ENCODE measurements around the gene CACNA1C.

The CACNA1C gene

DNA sequence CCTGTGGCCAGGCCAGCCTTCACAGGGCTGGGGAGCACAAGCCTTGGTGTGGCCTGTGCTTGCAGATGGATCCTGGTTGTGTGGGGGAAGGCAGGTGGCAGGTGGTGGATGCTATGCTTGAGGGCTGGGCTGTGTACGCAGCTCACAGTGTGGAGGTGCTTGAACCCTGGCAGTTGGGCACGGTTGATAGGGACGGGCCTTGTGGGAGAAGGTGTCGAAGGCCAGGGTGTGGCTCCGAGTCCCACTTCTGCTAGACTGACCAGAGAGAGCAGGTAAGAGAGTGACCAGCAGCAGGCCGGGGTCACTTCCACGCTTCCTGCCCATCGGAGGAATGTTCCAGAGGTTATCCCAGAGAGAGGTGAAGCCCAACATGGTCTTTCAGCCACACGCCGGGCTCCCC is 85.5 kb downstream of the CACNA1C start:
- DNase-seq (ENCODE audit: low read depth, low spot score): no peak

DNA sequence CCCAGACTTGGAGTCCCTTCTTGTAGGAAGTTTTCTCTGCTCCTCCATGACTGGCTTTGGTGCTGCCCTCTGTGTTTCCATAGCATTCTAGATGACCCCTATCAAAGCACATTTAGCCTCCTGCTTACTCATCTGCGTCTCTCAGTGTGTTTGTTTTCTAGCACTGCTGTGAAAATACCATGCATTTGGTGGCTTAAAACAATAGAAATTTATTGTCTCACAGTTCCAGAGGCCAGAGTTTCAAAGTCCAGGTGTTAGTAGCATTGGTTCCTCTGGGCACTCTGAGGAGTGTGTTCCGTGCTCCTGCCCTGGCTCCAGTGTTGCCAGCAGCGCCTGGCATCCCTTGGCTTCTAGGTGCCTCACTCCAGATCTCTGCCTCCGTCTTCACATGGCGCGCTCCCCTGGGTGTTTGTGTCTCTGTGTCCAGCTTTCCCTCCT is 86.1 kb downstream of the CACNA1C start:
- no peak for DNase-seq (ENCODE audit: low read depth, low spot score)

DNA sequence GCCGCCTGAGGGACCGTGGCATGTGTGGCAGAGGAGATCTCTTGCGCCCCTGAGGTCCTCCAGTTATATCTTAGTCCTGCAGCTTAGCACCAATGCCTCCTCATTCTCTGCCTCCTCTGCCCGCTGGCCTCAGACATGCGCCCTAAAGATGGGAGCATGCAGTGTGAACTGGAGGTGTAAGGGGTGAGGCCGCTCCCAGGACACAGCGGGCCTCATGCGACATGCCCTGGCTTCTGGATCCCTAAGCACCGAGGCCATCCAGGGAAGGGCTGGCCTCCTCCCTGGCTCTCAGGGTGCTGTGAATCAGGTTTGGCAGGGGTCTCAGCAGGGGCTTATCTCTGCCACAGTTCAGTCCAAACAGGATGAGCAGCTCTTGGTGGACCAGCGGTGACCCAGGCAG is 86.9 kb downstream of the CACNA1C start:
- DNase-seq (ENCODE audit: low read depth, low spot score): no peak

DNA sequence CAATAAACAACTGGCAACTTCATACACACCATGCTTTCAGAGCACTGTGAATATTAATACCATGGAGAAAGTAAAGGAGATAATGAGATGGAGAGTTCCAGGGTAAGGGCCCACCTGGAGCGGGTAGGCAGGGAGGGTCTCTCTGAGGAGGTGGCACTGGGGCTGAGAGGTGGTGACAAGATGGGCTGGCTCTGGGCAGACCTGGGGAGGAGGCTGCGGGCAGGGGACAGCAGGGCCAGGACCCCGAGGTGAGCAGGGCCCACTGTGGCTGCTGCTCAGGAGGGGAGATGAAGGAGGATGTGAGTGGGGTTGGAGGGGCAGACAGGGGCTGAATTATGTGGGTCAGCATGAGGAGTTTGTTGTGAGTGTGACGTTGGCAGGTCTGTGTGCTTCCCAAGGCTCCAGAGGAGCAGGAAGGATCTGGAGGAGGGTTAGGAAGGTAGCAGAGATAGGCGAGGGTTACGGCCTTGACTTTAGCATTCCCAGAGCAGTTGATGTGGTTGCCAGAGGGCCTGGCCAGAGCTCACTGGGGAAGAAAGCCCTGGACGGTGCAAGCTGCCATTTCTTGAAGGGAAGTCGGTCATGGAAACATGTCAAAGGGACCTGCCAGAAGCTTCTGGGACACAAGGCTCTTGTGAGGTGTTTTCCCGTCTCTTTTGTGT is 88.2 kb downstream of the CACNA1C start:
- no peak for DNase-seq (ENCODE audit: low read depth, low spot score)

DNA sequence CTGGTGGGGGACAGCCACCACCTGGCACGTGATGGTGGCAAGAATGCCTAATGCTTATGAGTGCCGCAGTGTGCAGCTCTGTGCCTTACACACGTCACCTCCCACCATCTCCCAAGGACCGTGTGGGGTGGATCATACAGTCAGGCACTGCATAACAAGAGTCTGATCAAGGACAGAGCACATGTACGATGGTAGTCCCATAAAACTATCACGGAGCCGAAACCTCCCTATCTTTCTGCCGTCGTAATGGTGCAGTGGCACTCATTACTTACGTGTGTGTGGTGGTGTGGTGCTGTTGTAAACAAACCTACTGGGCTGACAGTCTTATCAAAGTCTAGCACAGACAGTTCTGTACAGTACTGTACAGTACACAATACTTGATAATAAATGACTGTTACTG is 89.3 kb downstream of the CACNA1C start:
- no peak for DNase-seq (ENCODE audit: low read depth, low spot score)

DNA sequence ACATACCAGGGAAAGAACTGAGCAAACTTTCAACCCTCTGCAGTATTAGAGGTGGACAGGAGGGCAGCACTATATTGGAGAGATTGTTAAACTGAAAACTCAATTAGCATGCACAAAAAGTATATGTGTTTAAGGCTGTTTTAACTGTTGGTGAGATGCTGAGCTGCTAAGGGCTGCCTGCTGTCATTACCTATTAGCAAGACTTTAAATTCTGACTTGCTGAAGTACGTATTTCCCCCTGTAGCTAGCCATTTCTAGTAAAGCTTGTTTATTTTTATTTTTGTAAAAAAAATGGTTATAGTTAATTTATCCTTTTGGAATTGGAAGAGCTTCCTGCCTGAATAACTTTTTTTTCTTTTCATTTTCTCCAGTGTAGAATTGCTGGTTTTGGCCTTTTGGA is 92.2 kb downstream of the CACNA1C start:
- DNase-seq (ENCODE audit: low read depth, low spot score): no peak

DNA sequence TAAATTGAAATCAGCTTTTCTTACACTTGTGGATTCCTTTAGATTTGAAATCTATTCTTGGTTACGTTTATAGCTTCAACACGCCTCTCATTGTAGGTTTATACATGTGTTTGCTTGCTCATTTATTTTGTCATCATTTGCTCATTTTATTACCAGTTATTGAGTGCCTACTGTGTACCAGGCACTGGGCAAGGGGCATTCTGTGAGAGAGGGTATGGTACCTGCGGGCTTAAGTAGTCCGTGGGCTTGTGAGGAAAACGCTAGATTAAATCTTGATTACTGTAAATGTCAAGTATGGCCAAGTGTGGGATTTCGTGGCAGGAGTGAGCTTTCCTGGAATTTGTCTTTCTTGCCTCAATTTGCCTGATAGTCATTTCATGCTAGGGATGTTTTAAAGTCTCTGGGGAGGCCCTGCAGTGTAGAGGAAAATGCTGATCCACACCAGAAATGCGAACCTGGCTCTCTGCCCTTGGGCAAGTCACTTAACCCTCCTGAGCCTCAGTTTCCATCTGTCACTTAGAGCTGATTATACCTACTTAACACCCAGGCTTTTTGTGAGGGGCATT is 92.7 kb downstream of the CACNA1C start:
- no peak for DNase-seq (ENCODE audit: low read depth, low spot score)

DNA sequence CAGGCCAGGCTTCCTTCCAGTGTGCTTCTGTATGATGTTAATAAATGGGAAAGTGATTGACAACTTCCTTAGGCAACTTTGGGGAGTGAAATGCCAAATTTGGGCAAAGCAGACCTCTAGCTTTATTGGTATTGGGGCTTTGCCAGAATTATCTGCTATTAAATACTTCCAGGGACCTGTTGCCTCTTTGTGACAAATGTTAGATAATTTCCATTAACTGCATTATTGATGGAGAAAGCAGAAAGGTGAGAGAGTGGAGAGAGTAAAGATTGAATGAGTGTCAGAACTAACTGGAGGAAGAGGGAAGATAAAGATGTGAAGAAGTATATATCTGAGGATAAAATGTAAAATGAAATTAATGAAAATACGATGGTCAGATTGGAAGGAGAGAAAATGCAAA is 94.5 kb downstream of the CACNA1C start:
- DNase-seq (ENCODE audit: low read depth, low spot score): no peak

DNA sequence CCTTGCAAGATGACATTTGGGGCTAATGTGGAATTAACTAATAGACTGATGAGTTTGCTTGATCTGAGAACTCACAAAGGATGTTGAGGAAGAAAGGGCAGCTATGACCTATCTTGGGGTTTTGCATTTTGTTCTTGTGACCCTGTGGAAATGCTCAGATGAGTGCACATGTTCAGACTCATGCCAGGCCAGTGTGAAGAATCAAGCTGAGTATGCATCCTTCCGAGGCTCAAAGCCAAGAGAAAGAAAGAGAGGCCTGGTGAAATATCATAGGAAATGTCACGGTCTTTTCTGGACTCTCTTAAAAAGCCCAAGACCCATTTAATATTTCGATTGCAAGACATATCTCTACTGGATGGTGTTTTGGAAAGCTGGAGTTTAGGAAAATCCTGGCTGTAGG is 96.3 kb downstream of the CACNA1C start:
- DNase-seq (ENCODE audit: low read depth, low spot score): no peak

DNA sequence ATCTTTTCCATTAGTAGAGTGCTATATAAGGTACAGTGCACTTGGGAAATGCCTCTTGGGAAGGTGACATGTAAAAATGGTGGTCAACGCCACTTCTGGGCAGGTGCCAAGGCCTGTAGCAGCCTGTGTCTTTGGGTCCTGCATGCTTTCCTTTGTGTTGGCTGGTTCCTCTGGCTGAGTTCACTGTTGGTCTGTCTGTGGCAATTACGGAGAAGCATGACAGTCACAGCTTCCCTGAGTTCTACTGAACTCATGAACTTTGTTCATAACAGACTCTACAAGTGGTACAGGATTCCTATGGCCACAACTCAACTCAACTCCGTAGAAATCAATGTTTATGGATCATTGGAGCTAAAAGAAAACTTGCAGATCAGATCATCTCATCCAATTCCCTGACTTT is 98.0 kb downstream of the CACNA1C start:
- no peak for DNase-seq (ENCODE audit: low read depth, low spot score)

DNA sequence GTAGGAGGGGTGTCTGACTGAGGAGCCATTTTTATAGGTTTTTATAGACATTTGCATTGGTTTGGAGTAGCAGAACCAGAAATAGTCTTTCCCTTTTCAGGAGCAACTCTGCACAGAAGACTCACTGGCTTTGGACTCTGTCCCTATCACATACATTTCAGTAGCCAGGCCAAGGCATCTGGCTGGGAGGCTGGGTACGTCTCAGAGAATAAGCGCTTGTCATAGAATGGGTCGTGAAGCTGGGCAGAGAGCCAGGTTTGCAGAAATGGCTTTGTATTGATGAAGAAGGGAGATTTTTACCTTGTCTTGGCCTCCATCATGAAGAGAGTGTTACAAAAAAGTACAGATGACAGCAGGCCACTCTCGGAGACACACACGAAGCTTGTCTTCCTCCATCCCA is 98.6 kb downstream of the CACNA1C start:
- DNase-seq (ENCODE audit: low read depth, low spot score): no peak

DNA sequence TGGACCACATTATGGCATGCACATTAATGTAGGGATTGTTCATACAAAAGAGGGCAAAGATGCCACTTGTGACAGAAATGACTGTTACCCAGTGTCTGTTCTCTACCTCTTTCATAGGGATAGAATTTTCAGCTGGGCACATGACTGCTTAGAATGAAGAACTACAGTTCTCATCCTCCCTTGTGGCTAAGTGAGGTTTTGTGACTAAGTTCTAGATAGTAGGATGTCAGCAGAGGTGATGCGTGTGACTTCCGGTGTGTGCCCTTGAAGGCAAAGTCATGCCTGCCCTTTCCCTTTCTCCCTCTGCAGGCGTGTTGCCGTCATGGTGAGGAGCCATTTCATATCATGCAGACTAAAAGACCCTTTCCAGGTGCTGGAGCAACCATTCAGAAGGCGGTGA is 99.3 kb downstream of the CACNA1C start:
- DNase-seq (ENCODE audit: low read depth, low spot score): no peak

DNA sequence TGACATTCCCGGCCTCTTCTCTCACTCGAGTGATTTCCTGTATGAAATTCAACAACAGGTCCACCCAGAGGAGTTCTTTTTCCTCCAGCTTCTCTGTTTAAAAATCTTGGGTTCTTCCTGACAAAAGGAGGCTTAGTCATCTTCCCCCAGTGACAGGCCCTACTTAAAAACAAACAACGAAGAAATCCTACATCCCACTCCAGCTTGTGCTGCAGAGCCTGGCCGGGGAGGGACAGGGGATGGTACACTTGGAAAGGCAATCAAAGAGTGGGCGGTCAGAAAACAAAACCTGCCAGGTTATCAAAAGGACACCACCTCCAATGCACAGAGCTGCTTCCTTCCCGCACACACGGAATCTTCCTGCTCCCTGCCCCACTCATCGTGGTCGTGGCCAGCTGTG is 101.3 kb downstream of the CACNA1C start:
- no peak for DNase-seq (ENCODE audit: low read depth, low spot score)

DNA sequence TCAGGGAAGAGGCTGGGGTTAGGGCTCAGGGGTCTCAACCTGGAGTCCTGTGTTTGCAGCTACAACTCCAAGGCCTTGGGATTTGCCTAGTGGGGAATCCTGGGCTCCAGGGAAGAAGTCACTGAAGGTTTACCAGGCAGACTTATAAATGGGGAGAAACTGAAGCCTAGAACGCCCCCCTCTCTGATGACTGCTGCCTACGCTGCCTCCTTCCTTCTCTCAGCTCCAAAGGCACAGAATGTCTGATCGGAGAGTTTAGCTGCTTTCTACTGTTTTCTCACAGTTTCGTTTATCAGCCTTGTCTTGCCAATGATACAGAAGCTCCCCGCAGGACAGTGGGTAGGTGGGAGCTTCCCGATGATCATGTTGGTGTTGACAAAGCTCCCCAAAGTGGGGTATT is 101.7 kb downstream of the CACNA1C start:
- DNase-seq (ENCODE audit: low read depth, low spot score): no peak

DNA sequence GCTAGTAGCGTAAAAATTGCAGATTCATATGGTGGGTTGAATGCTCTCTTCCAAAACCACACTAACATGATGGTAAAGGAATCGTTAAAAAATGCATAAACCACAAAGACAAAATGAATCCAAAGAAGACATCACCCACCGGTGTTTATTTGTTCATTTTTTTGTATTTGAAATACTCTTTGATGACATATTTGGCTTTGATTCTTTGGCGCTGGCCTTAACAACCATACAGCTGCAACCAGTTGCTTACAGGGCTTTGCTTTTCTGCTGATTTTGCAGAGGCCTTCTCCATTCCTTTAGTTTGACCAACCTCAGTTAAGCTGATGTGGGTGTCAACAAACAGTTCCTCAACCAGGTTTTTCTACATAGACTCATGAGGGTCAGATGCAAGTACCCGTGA is 103.5 kb downstream of the CACNA1C start:
- DNase-seq (ENCODE audit: low read depth, low spot score): no peak

DNA sequence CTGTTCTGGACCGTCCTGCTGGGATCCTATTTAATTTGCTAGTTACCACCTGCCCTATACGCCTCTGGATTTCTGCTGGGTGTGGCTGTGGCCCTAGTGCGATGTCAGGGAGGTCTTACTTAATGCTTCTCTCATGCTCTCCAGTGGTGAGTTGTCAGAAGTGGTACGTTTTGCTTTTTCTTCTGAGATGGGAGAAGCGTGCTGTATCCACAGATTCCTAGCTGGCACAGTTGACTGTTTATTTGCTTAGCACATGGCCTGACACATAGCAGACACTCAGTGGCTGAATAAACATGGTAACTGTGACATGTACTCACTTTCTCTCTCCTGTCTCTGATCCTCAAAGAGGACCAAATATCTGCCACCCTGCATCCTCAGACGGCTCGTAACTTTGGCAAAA is 107.3 kb downstream of the CACNA1C start:
- DNase-seq (ENCODE audit: low read depth, low spot score): no peak

DNA sequence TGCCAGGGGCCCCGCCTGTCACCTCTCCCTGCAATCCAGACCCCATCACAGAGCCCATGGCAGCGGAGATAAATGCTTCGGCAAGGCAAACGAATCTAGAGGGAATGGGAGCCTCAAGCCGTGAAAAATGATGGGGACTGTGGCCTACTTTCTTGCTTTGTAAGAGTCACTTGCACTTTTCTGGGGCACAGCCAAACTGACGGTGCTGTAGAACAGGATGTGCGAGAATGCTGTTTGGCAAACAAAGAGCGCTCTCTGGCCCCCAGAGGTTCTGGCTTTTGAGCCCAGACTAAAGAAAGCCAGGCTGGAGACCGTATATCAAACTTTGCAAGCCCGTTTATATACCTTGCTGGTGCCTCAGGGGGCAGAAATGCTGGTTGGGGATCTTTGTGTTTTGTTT is 108.7 kb downstream of the CACNA1C start:
- DNase-seq (ENCODE audit: low read depth, low spot score): no peak

DNA sequence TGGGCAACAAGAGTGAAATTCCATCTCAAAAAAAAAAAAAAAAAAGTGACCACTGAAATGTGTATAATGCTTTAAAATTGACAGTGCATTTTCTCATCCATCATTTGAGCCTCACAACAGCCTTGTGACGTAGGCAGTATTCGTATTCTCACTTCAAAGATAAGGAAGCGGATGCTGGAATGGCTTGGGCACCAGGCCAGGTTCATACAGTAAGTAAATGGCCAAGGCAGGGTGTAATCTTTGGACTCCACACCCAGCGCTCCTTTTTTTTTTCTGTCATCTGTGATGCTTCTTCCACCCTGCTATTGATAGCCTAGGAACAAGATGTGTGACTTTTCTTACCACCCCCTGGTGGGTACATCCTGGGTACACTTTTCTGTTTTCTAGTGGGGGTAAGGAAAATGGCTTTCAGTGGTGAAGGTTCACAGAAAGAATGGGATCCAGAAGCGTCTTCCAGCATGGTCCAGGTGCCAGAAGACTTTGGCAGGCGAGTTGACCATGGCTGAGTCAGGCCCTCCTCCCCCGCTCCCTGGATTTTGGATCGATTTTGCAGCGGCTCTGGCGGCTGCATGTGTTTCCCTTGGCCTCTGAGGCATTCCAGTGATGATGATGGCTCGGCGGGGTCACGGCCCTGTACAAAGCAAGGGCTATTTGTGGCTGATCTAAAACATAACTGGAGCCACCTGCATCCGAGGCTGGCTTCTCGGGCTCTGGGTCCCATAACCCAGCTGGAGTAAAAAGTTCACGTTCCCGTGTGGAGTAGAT is 110.6 kb downstream of the CACNA1C start:
- DNase-seq (ENCODE audit: low read depth, low spot score): no peak

DNA sequence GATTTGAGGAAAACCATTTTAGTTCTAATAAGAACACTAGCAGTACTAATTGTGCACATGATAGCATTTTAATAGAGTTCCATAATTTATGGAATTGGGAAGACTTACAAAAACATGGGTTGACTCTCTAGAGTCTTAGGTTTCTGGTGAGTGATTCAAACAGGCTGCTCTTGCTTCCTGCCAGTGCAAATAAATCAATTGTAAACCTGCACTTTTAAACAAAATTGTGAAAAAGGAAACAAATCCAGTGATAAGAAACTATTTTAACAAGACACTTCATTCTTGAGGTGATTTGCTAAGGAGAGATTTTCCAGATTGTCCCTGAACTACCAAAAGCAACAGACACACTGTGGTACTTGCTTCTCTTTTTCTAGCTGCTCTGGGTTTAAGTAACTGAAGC is 112.2 kb downstream of the CACNA1C start:
- no peak for DNase-seq (ENCODE audit: low read depth, low spot score)

DNA sequence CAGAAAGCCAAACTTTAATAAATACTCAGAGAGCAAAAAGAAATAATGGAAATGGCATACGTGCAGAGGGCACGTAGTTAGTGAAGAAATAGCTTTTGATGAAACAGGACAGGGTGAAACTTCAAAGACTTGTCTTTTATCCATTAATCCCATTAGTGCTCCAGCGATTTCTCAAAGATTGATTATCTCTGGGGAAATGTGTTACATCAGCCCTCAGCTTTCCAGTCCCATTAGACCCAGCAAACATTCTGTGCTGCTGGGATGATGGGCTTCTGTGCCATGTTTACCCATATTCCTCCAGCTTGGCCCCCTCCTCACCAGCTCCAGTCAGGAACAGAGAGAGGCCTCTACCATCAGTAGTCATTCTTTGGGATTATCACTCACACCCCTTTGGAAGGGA is 113.1 kb downstream of the CACNA1C start:
- DNase-seq (ENCODE audit: low read depth, low spot score): no peak

DNA sequence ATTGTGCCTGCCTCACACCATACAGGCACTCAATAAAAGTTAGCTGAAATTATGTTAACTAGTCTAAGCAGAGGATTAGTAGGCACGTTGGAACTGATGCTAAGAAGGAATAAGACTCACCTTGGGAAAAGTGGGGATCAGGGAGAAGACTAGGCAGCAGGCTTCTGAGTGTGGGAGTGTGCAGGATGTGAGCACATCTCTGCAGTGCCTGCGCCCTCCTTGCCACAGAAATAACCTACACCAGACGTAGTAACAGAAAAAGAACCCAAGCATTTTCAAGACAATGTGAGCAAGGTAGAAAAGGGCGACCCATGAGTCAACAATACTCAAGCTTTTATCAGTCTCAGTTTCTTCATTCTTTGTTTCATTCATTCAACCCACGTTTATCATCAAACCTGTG is 113.9 kb downstream of the CACNA1C start:
- DNase-seq (ENCODE audit: low read depth, low spot score): no peak

DNA sequence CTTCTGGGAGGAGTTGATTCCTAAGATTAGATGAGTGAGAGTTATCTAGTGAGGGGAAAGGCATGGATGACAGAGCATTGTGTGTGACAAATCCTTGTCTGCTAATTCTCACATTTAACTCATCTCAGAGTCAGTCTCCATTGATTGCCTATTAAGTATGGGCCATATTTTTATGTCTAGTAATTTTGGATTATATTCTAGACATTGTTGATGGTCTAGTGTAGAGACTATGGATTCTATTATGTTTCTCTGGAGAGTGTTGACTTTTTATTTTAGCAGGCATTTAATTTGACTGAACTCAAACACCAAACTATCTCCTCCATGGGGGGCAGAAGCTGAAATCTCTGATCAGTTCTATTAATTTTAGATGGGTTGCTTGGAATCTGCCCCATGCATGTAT is 114.4 kb downstream of the CACNA1C start:
- no peak for DNase-seq (ENCODE audit: low read depth, low spot score)

DNA sequence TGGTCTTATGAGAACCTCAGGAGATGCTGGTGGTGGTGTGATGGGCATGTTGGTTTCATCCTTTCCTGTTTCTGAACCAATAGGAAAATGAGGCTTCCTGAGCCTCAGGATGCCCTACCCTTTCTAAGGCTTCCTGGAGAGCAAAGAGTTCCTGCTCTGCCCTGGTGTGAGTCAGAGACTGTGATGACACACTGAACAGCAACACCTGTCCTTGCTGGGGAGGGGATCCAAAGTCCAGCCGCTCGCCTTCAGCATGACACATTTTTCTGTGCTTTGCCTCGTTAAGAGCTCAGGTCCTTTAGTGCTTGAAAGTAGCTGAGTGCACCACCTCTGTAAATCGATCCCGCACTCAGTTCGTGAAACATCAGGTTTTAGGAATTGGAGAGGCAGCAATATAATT is 116.0 kb downstream of the CACNA1C start:
- no peak for DNase-seq (ENCODE audit: low read depth, low spot score)

Measured in smooth muscle cell of the brain vasculature (primary cell).